ENCODE measurements around the gene FLT4. TPM values are rescaled to one million over a fixed set of nuclear protein-coding genes. Genes with fewer than 3 reads are reported as not detected.

The FLT4 gene
- total RNA-seq, 2 donors from 2014 or later, result 3.1 to 3.3 TPM

DNA sequence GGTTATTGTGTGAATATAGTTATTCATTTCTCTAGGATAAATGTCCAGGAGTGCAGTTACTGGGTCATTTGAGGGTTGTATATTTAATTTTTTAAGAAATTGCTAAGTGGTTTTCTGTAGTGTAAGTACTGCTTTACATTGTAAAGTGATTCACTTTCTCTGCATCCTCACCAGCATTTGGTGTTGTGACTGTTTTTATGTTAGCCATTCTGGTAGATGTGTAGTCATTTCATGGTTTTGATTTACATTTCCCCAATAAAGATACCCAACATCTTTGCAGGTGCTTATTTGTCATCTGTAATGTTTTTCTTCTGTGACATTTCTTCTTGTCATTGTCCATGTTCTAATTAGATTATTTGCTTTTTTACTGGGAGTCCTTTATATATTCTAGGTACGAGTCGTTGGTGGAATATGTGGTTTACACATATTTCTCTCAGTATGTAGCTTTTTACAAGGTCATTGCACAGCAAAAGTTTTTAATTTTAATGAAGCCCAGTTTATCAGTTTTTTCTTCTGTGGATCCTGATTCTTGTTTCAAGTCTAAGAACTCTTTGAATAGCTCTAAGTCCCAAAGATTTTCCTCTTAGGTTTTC lies 92.1 kb downstream of the FLT4 start:
- Histone ChIP-seq H3K36me3 (no peaks in the 10 kb centered on the region), H3K27ac (no peak overlapping the region), H3K4me1 (no peaks in the 10 kb centered on the region), H3K9me3 (no peaks in the 10 kb centered on the region), H3K9ac (ENCODE audit: low read depth in 2 of 2, low read length in 2 of 2) (no peak overlapping the region), H3K27me3 (no peaks in the 10 kb centered on the region), H3K4me3 (no peak overlapping the region)
- no peak for DNase-seq
- TF ChIP-seq, protein P1, sequence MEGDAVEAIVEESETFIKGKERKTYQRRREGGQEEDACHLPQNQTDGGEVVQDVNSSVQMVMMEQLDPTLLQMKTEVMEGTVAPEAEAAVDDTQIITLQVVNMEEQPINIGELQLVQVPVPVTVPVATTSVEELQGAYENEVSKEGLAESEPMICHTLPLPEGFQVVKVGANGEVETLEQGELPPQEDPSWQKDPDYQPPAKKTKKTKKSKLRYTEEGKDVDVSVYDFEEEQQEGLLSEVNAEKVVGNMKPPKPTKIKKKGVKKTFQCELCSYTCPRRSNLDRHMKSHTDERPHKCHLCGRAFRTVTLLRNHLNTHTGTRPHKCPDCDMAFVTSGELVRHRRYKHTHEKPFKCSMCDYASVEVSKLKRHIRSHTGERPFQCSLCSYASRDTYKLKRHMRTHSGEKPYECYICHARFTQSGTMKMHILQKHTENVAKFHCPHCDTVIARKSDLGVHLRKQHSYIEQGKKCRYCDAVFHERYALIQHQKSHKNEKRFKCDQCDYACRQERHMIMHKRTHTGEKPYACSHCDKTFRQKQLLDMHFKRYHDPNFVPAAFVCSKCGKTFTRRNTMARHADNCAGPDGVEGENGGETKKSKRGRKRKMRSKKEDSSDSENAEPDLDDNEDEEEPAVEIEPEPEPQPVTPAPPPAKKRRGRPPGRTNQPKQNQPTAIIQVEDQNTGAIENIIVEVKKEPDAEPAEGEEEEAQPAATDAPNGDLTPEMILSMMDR (IDR thresholded peaks at IDR 0.05), result no peak
- intact Hi-C loops (cut with DNase I), result no loop called here

DNA sequence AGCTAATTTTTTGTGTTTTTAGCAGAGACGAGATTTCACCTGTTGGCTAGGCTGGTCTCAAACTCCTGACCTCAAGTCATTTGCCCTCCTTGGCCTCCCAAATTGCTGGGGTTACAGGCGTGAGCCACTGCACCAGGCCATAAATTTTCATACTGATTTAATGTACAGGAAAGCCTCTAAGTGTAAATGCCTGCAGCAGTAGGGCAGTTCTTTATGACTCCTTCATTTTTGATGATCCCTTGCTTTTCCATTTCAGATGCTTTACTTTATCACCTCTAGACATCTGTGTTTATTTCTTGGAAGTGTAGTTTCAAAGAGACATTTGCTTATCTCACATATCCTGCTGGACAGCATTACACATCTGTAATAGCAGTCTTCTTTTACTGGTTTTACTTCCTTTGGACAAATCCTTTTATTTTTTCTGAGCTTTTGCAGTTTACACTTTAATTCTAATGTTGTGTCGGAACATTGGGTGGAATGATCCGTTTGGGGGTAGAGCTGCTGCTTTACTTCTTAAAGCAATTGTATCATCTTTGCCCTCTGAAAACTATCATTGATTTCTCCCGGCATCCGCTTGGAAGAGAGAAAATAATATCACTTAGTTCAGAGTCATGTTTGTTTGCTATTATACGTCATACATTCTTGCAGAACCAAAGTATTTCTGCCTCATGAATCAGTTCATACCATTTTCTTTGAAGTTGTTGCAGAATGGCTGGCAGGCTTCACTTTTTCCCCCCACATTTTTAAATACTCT lies 94.1 kb downstream of the FLT4 start:
- TF ChIP-seq, protein P1 (IDR thresholded peaks at IDR 0.05), result no peak
- Histone ChIP-seq H3K27ac (no peak overlapping the region), H3K9ac (ENCODE audit: low read depth in 2 of 2, low read length in 2 of 2) (no peak overlapping the region), H3K4me3 (no peak overlapping the region), H3K36me3 (no peaks in the 10 kb centered on the region), H3K27me3 (no peaks in the 10 kb centered on the region), H3K4me1 (no peaks in the 10 kb centered on the region), H3K9me3 (no peaks in the 10 kb centered on the region)
- intact Hi-C loops (cut with DNase I), result no loop called here
- no peak for DNase-seq

DNA sequence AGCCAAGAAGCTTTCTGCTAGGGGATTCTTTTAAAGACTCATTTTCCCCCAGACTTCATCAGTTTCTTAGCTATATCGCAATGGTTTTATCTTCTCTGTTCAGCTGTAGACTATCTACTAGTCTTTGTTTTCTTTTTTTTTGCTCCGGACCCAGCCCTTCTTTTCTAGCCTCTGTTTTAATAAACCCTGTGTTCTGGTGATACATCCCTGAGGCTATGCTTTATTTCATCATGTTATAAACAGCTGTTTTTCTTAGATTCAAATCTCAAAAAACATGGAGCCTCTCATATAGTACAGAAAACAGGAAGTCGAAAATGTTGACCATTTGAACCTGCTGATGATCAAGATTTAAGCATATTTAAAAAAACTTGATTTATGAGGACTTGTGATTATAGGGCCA lies 95.9 kb downstream of the FLT4 start:
- H3K27ac ChIP-seq, result no peak overlapping the region
- intact Hi-C loops (cut with DNase I), result no loop called here
- no peaks in the 10 kb centered on the region for H3K4me1 ChIP-seq
- DNase-seq, result no peak
- TF ChIP-seq, protein P1 (IDR thresholded peaks at IDR 0.05), result no peak
- H3K27me3 ChIP-seq, result no peaks in the 10 kb centered on the region
- no peak overlapping the region for H3K4me3 ChIP-seq
- no peak overlapping the region for H3K9ac ChIP-seq (ENCODE audit: low read depth in 2 of 2, low read length in 2 of 2)
- H3K36me3 ChIP-seq, result no peaks in the 10 kb centered on the region
- H3K9me3 ChIP-seq, result no peaks in the 10 kb centered on the region

Other genes with a start within 250 kb of the FLT4 start
- gene CNOT6, start 155.2 kb downstream of the FLT4 start, total RNA-seq, result 10 to 100 TPM; 35.5 to 38.2 TPM
- gene SCGB3A1, start 58.1 kb downstream of the FLT4 start, total RNA-seq, result 1 to 10 TPM in 1 of 2 donors, not detected in 1; 1.1 TPM
- gene OR2Y1, start 90.5 kb upstream of the FLT4 start, total RNA-seq, result not detected
- 100 to 1,000 TPM; 101 to 115 TPM for gene MGAT1, start 153.2 kb upstream of the FLT4 start, total RNA-seq
- gene ZFP62, start 211.7 kb upstream of the FLT4 start, total RNA-seq, result 10 to 100 TPM; 34.3 to 38.7 TPM
- gene BTNL8, start 249.6 kb upstream of the FLT4 start, total RNA-seq, result 10 to 100 TPM; 51.6 to 88.1 TPM

Measured in colonic mucosa (tissue), 4 donors.